Renal cortical epithelial cell (primary cell): ENCODE results near the gene RMND5A. TPM values are rescaled to one million over a fixed set of nuclear protein-coding genes. Genes with fewer than 3 reads are reported as not detected.

Experiments used
- DNase-seq: peaks from one replicate; pipeline ENCODE4 v3.0.0-alpha.2; 2011; ENCODE audit warnings: low read depth
- total RNA-seq: library from RNA; depleted of rRNA; stranded (reverse); fragments of >200 nt; gene quantifications from 2 replicates; pipeline ENCODE4 v1.2.3, GENCODE V29; 2014

RMND5A gene
- total RNA-seq, 1 donor from 2014 or later, result 72.5 TPM

GRCh38 chr2:86765310-86765695, 45.2 kb downstream of the RMND5A start:
- DNase-seq, result no peak

- DNase-seq, result no peak
Measured at GRCh38 chr2:86768189-86768949, 48.3 kb downstream of the RMND5A start.

GRCh38 chr2:86769838-86770237, 49.7 kb downstream of the RMND5A start:
- no peak for DNase-seq

DNA sequence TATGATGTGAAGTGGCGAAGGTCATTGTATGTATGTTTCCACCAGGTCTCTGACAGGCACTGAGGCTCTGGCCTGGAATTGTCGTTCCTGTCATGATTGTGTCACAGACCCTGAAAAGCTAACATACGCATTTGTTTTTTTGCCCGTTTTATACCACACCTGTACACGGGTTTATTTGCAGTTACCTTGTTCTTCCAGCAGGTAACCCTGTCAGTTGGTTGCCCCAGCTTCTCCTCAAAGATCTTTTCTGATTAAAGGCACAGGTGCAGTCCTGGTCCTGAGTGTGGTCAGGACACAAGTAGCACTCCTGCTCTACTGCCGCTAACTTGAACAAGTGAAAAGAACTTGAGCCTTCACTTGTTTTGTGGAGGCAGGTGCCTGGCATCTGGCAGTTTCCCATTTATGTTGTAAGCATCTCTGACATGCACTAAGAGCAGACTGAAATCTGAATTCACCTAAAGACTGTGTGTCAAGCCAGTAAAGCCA, 50.8 kb downstream of the RMND5A start:
- no peak for DNase-seq

DNA sequence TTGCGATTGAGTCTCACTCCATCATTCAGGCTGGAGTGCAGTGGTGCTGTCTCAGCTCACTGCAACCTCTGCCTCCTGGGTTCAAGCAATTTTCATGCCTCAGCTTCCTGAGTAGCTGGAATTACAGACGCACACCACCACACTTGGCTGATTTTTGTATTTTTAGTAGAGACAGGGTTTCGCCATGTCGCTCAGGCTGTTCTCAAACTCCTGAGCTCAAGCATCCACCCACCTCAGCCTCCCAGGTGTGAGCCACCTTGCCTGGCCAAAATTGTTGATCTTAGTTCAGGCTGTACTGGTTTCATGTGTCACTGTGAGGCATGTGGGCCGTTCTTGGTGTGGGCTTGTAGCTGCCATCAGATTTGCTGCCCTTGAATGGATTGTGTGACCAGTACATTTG, 52.5 kb downstream of the RMND5A start:
- no peak for DNase-seq

GRCh38 chr2:86774862-86775261, 54.8 kb downstream of the RMND5A start:
- no peak for DNase-seq

GRCh38 chr2:86775338-86775737, 55.2 kb downstream of the RMND5A start:
- no peak for DNase-seq

DNA sequence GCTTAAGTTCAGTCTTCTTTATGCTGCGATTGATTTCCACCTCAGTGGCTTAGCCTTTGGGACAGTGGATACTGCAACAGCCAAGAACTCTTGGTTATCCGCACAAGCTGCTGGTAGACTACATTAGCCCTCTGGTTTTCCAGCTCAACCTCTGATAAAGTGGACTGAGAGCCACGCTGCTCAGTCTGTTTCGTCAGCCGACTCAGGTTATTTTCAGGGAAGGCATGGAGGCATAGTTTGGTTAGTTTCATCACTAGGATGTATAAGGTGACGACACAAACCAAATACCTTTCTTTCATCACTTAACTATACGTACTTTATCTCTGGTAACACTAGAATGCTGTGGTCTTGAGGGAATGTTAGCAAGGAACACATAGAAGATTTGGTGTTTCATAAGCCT, 56.4 kb downstream of the RMND5A start:
- no peak for DNase-seq

GRCh38 chr2:86778957-86779356, 58.9 kb downstream of the RMND5A start:
- no peak for DNase-seq

DNA sequence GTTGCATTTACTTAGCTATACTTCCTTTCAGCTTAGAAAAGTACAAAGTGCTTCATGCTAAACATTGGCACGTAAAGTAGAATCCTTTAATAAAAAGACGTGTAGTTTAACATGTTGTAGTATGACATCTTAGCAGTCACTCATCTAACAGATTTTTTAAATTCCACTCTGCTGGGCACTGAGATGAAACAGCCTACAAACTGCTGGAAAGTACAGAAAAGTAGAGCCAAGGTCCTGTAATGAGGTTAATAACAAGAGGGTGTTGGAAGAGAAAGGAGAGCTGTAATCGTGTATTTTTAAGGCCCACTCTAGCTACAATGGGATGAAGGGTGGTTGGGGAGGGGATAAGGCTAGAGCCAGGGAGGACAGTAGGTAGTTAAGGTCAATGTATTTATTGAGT, 59.9 kb downstream of the RMND5A start:
- DNase-seq, result no peak

DNA sequence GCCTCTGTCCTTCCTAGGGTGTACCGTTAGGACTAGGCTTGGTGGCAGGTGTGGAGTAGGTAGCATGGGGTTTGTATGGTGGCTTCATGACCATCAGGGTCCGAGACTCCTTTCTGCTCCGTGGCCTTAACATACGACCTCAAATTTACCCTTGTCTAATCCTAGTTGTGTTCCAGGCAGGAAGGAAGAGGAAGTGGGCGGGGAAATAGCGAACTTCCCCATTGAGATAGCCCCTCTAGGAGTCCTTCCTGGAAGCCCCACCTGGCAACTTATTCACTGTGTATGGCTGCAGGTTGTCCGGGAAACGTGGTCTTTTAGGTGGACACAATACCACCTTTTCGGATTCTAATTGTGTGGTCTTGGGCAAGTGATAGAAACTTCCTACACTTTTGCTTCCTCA, 61.3 kb downstream of the RMND5A start:
- no peak for DNase-seq

GRCh38 chr2:86782748-86783147, 62.7 kb downstream of the RMND5A start:
- DNase-seq, result no peak

DNA sequence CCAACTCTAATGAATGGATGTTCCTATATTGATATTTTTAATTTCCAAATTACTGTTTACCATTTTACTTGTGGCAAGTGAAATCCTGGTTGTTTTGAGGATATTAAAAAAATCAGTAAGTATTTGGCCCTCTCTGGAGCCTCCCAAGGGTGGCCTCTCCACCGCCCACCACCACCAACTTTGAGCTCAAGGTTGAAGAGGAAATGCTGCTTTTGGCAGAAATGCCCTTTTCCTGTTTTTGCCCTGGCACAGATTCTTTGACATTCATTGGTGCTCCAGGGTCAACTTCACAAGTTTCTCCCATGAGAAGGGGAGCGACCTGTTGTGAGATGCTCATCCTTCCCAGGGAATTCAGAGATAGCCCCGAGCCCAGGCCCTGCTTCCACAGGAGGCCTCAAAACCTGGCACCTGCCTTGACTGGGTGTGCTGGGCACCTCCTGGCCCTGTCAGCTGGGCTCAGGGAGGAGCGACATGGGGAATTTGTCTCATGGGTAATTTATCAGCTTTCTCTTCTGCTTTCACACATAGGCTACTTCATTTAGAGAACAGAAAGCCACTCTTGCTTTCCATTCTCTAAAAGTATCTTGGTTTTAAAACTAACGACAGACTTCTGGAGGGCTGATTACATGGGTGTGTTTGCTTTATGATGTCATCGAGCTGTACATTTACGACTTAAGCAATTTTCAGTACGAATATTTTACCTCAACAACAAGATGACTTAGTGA, 63.7 kb downstream of the RMND5A start:
- no peak for DNase-seq

DNA sequence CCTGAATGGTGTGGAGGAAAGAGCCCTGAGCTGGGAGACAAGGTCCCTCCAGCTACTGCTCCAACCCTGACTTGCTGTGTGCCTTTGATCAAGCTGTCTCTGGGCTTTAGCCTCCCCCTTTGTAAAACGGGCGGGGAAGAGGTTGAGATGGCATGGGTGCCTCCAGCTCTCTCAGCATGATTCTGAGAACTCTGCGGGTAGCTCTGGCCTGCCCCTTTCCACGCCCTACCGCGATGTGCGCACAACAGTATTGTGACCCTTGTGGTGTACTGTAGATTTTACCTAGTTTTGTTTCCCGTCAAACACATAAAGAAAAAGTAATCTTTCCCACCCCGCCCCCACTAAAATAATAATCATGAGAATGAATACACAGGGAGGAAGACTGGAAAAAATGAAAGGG, 65.4 kb downstream of the RMND5A start:
- DNase-seq, result no peak

DNA sequence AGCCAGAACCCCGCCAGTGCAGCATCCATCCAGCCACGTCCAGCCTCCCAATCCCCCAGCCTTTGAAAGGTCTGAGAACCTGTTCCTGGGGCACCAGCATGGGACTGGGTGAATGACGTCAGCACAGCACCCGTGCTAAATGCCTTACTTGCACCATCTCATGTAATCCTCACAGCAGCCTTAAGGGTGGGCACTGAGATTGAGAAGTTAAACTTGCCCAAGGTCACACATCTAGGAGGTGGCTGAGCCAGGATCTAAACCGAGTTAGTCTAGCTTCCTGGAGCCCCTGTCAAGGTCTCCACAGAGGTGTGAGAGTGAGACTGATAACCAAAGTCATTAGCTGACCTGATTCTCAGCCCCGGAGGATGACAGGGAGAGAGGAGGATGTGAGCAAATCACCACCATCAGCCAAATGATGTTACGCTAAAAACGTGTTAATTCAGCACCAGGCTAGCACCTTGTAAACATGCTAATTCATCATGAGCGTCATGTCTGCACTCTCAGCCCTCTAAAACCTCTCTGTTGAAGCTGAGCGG, 66.0 kb downstream of the RMND5A start:
- DNase-seq, result no peak

GRCh38 chr2:86787736-86788135, 67.6 kb downstream of the RMND5A start:
- DNase-seq, result no peak

GRCh38 chr2:86788165-86788564, 68.1 kb downstream of the RMND5A start:
- DNase-seq, result no peak

DNA sequence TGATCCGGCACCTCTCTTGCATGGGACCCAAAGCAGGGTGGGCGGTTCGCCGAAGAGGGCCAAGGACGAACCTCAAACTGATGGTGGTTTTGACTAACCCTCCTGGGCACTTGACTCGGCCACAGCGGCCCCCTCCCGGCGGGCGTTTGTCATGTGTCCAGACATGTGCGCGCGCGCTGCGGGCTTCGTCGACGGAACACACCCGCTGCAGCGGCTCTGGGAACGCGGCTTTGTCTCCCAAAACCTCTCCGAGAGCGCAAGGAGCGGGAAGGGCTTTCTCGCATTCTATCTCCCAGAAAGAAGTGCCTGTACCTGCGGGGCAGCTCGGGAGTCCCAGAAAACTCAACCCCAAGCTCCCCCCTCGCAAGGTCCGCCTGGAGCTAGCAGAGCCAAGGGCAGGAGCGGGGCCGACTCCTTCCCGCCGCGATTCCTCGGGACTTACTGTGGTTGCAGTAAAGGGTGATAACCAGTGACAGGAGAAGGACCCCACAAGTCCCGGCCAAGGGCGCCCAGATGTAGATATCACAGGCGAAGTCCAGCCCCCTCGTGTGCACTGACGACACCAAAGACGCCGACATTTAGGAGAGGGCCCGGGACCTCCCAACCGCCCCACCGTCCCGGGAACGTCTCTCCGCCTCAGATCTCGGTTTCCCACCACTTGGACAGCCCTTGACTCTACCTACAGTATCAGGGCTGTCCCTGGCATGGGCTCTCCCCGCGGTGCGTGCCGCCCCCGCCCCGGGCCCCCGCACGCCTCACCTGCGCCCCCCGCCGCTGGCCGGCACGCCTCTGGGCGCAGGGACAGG, 69.0 kb downstream of the RMND5A start:
- no peak for DNase-seq

GRCh38 chr2:86789687-86790133, 69.6 kb downstream of the RMND5A start:
- no peak for DNase-seq

DNA sequence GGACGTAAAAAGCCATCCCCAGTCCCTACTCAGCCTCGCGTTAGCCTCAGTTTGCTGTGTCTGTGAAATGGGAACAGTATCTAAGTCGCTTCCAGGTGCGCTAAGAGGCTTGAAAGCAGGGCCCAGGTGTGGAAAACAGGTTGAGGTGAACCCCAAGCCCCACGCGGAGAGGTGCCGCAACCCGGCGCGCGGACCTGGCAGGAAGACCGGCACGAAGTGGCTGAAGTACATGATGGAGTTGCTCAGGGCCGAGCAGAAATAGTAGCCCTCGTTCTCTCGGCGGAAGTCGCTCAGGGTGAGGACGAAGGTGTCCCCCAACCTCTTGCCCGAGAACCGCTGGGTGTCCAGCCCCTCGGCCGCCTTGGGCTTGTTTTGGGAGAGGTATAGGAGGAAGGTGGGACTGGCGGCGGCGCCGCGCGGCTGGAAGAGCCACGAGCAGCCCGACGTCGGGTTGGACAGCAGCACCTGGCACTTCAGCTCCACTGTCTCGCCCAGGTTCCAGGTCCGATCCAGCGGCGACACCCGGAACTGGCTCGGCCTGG, 70.1 kb downstream of the RMND5A start:
- DNase-seq, result no peak

GRCh38 chr2:86790676-86791572, 70.8 kb downstream of the RMND5A start, which contains the start of gene CD8A:
TSS of gene CD8A (minus strand) at chr2:86790913. CDS start at chr2:86790825, 88 bp downstream.
- DNase-seq, result no peak
